HG03521 (cell line): Measurements from ENCODE around the gene DXO.
"Not testable (repeated sequence)": the region's sequence is repeated elsewhere in the genome, so short reads cannot be mapped to it uniquely, and the experiment has no call there.

ENCODE experiments used
- ATAC-seq: cut with Tn5 transposase; IDR thresholded peaks from one replicate; pipeline ENCODE4 v1.9.1; 2021; ENCODE audit warnings: mild to moderate bottlenecking, moderate library complexity; ENCODE audit not compliant: unreplicated experiment

Gene DXO

GRCh38 chr6:31971993-31972708 lies at the start of gene DXO:
DXO (minus strand) TSS chr6:31972138; CDS start chr6:31971675, 463 bp downstream.
- ATAC-seq: peak; percentile 88

- not testable (repeated sequence) for ATAC-seq
Measured at GRCh38 chr6:32014547-32014946, 42.6 kb upstream of the DXO start, which contains the start of gene C4B. C4B (plus strand) TSS chr6:32014795; CDS start chr6:32014846, 51 bp downstream.

- not testable (repeated sequence) for ATAC-seq
Measured at GRCh38 chr6:32013738-32014137, 41.8 kb upstream of the DXO start.

- ATAC-seq: not testable (repeated sequence)
Measured at GRCh38 chr6:32012941-32013617, 41.1 kb upstream of the DXO start.

DNA sequence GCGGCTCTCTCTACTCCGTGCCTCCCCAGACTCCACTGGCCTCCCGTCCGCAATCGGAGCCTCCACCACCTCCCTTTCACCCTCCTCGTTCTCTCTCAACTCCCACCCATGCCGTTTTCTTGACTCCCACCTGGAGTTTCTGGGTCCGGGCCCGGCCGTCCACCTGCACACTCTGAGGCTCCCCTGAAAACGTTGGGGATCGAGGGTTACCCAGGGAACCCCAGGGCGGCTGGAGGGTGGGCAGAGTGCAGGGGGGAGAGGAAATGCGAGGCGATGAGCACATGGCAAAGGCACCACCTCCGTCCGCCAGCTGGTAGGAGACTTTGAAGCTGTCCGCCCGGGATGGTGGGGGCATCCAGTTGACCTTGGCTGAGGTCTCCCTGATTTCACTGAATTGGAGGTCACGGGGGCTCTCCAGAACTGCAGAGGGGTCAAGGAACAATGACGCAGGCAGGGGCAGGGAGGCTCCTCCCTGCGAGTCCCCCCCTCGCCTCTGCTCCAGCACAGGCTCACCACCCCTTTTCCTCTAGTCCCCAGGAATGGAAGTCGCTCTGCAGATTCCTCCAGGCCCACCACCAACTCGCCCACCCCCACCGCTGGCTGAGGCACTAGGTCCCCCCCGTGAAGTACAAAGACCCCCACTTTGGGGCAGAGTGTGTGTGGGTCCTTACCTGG lies 39.1 kb upstream of the DXO start:
- ATAC-seq: not testable (repeated sequence)

DNA sequence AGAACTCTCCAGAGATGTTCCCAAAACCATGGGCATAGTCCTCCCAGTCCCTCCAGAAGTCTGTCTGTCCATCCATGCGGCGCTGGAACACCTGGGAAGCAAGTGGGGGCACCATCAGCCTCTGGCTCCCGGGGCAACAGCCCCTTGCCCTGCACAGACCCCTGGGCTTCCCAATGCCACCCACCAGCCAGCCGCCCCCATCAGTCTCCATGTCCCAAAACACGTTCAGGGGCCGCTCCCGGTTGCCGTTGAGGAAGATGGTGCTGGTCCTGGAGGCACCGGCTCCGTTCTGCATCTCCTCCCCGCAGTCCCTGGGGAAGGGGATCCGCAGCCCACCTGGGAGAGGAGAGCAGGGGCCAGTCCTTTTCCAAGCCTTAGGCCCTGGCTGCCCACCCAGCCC lies 37.6 kb upstream of the DXO start:
- not testable (repeated sequence) for ATAC-seq

GRCh38 chr6:32008616-32009015 lies 36.7 kb upstream of the DXO start:
- not testable (repeated sequence) for ATAC-seq

DNA sequence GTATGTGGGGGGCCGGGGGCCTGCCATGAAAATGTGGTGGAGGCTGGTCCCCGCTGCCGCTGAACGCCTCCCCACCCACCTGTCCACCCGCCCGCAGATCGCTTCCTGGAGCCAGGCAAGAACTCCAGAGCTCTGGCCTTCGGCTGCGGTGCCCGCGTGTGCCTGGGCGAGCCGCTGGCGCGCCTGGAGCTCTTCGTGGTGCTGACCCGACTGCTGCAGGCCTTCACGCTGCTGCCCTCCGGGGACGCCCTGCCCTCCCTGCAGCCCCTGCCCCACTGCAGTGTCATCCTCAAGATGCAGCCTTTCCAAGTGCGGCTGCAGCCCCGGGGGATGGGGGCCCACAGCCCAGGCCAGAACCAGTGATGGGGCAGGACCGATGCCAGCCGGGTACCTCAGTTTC lies 36.1 kb upstream of the DXO start:
- ATAC-seq: not testable (repeated sequence)

- ATAC-seq: not testable (repeated sequence)
Measured at GRCh38 chr6:32007086-32007485, 35.1 kb upstream of the DXO start.

- ATAC-seq: not testable (repeated sequence)
Measured at GRCh38 chr6:32005991-32006529, 34.1 kb upstream of the DXO start.

DNA sequence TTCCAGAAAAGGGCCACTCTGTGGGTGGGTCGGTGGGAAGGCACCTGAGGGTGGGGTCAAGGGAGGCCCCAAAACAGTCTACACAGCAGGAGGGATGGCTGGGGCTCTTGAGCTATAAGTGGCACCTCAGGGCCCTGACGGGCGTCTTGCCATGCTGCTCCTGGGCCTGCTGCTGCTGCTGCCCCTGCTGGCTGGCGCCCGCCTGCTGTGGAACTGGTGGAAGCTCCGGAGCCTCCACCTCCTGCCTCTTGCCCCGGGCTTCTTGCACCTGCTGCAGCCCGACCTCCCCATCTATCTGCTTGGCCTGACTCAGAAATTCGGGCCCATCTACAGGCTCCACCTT lies 33.6 kb upstream of the DXO start:
- not testable (repeated sequence) for ATAC-seq

- not testable (repeated sequence) for ATAC-seq
Measured at GRCh38 chr6:32004864-32005537, 33.1 kb upstream of the DXO start.

DNA sequence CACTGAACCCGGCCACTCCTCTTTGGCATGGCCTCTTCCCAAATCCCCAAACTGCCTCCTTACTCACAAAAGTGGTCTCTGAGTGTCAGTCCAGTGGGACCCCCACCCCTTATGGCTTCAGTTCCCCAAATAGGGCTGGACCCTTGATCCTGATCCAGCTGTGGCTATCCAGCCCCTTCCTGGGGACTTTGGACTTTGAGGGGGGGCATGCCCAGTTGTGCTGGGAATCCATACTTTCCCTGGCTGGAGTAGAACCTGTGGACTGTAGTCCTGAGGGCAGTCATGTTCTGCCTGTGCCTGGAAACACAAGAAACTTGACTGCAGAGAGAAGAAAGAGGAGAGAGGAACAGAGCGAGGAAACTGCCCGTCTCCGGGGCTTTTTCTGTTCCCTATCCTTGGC lies 32.5 kb upstream of the DXO start:
- not testable (repeated sequence) for ATAC-seq

GRCh38 chr6:32003301-32003700 lies 31.4 kb upstream of the DXO start:
- not testable (repeated sequence) for ATAC-seq

DNA sequence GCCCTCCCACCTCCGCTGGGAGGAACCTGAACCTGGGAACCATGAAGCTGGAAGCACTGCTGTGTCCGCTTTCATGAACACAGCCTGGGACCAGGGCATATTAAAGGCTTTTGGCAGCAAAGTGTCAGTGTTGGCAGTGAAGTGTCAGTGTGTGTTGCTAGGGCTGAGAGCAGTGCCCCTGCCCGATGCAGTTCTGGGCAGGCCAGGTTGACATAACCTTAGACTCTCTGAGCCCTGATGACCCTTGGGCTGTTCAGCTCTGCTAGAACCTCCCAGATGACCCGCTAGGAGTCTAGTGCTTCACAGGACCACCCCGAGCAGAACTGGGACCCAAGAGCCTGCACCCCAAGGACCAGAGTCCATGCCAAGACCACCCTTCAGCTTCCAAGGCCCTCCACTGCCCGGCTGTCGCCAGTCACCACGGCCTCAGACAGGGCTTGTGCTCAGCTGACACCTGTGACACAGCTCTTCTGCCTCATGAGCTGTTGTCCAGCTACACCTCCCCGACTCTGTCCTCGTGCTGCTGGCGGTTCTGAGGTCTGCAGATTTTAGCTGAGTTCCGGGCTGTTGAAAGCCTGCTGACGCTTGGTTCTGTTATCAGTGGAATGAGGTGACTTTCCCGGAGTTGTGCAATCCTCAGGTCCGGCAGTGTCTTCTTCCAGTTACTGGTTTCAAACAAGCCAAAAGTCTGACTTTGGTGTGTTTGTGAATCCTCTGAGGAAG lies 30.8 kb upstream of the DXO start:
- ATAC-seq: not testable (repeated sequence)

GRCh38 chr6:31996385-31996784 lies 24.4 kb upstream of the DXO start:
- ATAC-seq: not testable (repeated sequence)

- ATAC-seq: not testable (repeated sequence)
Measured at GRCh38 chr6:31994421-31994820, 22.5 kb upstream of the DXO start.

DNA sequence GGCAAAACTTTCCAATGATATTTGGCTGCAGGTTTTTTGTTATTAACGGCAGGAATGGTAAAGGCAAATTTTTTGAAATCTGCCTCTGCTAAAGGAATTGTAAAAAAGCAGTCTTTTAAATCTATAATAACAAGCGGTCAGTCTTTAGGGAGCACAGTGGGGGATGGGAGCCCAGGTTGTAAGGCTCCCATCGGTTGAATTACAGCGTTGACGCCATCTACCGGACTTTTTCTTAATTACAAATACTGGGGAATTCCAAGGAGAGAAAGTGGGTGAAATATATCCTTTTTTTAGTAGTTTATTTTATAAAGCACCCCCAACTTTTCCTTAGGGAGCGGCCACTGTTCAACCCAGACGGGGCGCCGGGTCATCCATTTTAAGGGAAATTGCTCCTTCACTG lies 17.4 kb upstream of the DXO start:
- not testable (repeated sequence) for ATAC-seq

- ATAC-seq: not testable (repeated sequence)
Measured at GRCh38 chr6:31981744-31982143, 9.8 kb upstream of the DXO start, which contains the start of gene C4A. C4A (plus strand) TSS chr6:31982057; CDS start chr6:31982108, 51 bp downstream.

DNA sequence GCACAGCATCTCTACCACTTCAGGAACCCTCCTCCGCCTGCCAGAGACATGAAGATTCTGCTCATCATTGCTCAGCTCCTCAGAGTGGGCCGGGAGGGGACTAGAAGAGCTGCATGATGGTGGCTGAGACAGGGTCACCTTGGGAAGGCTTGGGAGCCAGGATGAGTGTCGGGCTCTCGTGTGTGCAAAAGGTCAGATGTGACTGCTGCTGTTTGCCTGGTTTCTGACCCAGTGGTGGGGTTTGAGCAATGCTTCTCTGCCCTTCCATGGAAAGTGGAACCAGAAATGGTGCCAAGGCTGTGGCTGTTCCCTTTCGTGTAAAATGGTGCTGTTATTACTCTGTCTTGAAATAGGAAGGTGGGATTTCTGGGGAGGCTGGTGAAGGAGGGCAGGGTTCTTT lies 9.1 kb upstream of the DXO start:
- ATAC-seq: not testable (repeated sequence)
